ENCODE results near the gene DLGAP4.
"Not testable (repeated sequence)": the region's sequence is repeated elsewhere in the genome, so short reads cannot be mapped to it uniquely, and the experiment has no call there.

DLGAP4 gene

GRCh38 chr20:36564726-36565121 lies 258.6 kb downstream of the DLGAP4 start:
- H3K36me3 ChIP-seq (ENCODE audit: control insufficient read depth in 1 of 2, insufficient read depth in 2 of 2, low read depth in 1 of 2, low read length in 2 of 2); H3K23ac ChIP-seq (ENCODE audit: low read length in 2 of 2); H2AFZ ChIP-seq (ENCODE audit: low read depth, low read length); H3K4me1 ChIP-seq (ENCODE audit: control insufficient read depth, insufficient read depth, low read depth, low read length); H3K9ac ChIP-seq (ENCODE audit: low read length); H3K4me3 ChIP-seq (ENCODE audit: insufficient read depth in 1 of 2, low read depth in 1 of 2, low read length in 2 of 2); H4K91ac ChIP-seq (ENCODE audit: low read length); H3K18ac ChIP-seq (ENCODE audit: low read depth in 1 of 2, low read length in 2 of 2); H2BK12ac ChIP-seq (ENCODE audit: low read length in 2 of 2); H3K4ac ChIP-seq (ENCODE audit: low read depth in 1 of 2, low read length in 2 of 2); H2BK15ac ChIP-seq (ENCODE audit: low read depth, poor library complexity, severe bottlenecking); H3K4me2 ChIP-seq (ENCODE audit: low read length, poor library complexity, severe bottlenecking); H2AK5ac ChIP-seq (ENCODE audit: low read length, severe bottlenecking); H3K27me3 ChIP-seq (ENCODE audit: control insufficient read depth in 1 of 2, insufficient read depth in 1 of 2, low read length in 2 of 2); H3K79me1 ChIP-seq (replicated peaks; ENCODE audit: low read length, poor library complexity, severe bottlenecking); H3K14ac ChIP-seq (ENCODE audit: low read length in 2 of 2); H2BK120ac ChIP-seq (ENCODE audit: low read depth, low read length); H4K8ac ChIP-seq (ENCODE audit: low read length); H3K27ac ChIP-seq (ENCODE audit: low read length, poor library complexity, severe bottlenecking); DNase-seq; H2BK5ac ChIP-seq (ENCODE audit: low read depth, low read length, poor library complexity, severe bottlenecking): not testable (repeated sequence)
- H3K9me3 ChIP-seq (ENCODE audit: control insufficient read depth, low read length) = peaks cover 21% of the 10 kb centered on the region
- 90% methylated on average over 6 of the region's 6 CpGs for WGBS

GRCh38 chr20:36565520-36565919 lies 259.4 kb downstream of the DLGAP4 start:
- no peak overlapping the region for H2BK5ac ChIP-seq (ENCODE audit: low read depth, low read length, poor library complexity, severe bottlenecking)
- no peak overlapping the region for H2BK120ac ChIP-seq (ENCODE audit: low read depth, low read length)
- no peak overlapping the region for H3K23ac ChIP-seq (ENCODE audit: low read length in 2 of 2)
- no peak overlapping the region for H3K18ac ChIP-seq (ENCODE audit: low read depth in 1 of 2, low read length in 2 of 2)
- WGBS = 97% methylated on average over 2 of the region's 3 CpGs
- H3K4me1 ChIP-seq (ENCODE audit: control insufficient read depth, insufficient read depth, low read depth, low read length) = peaks cover 3% of the 10 kb centered on the region
- H3K9ac ChIP-seq (ENCODE audit: low read length) = no peak overlapping the region
- no peak overlapping the region for H2AK5ac ChIP-seq (ENCODE audit: low read length, severe bottlenecking)
- no peak for DNase-seq
- H3K4me2 ChIP-seq (ENCODE audit: low read length, poor library complexity, severe bottlenecking) = no peak overlapping the region
- H2AFZ ChIP-seq (ENCODE audit: low read depth, low read length) = no peak overlapping the region
- H4K91ac ChIP-seq (ENCODE audit: low read length) = no peak overlapping the region
- no peak overlapping the region for H2BK15ac ChIP-seq (ENCODE audit: low read depth, poor library complexity, severe bottlenecking)
- no peak overlapping the region for H4K8ac ChIP-seq (ENCODE audit: low read length)
- H3K79me1 ChIP-seq (replicated peaks; ENCODE audit: low read length, poor library complexity, severe bottlenecking) = peaks cover 3% of the 10 kb centered on the region
- H3K4me3 ChIP-seq (ENCODE audit: insufficient read depth in 1 of 2, low read depth in 1 of 2, low read length in 2 of 2) = no peak overlapping the region
- H3K14ac ChIP-seq (ENCODE audit: low read length in 2 of 2) = no peak overlapping the region
- no peaks in the 10 kb centered on the region for H3K36me3 ChIP-seq (ENCODE audit: control insufficient read depth in 1 of 2, insufficient read depth in 2 of 2, low read depth in 1 of 2, low read length in 2 of 2)
- H2BK12ac ChIP-seq (ENCODE audit: low read length in 2 of 2) = no peak overlapping the region
- H3K4ac ChIP-seq (ENCODE audit: low read depth in 1 of 2, low read length in 2 of 2) = no peak overlapping the region
- peaks cover 0 to 9% of the 10 kb centered on the region in 2 experiments for H3K27me3 ChIP-seq (ENCODE audit: control insufficient read depth in 1 of 2, insufficient read depth in 1 of 2, low read length in 2 of 2)
- no peak overlapping the region for H3K27ac ChIP-seq (ENCODE audit: low read length, poor library complexity, severe bottlenecking)
- peaks cover 21% of the 10 kb centered on the region for H3K9me3 ChIP-seq (ENCODE audit: control insufficient read depth, low read length)

- no peaks in the 10 kb centered on the region for H3K36me3 ChIP-seq (ENCODE audit: control insufficient read depth in 1 of 2, insufficient read depth in 2 of 2, low read depth in 1 of 2, low read length in 2 of 2)
- 60% methylated on average over 7 of the region's 7 CpGs for WGBS
- peaks cover 18% of the 10 kb centered on the region for H3K4me1 ChIP-seq (ENCODE audit: control insufficient read depth, insufficient read depth, low read depth, low read length)
- no peak overlapping the region for H2BK5ac ChIP-seq (ENCODE audit: low read depth, low read length, poor library complexity, severe bottlenecking)
- no peak overlapping the region for H3K4ac ChIP-seq (ENCODE audit: low read depth in 1 of 2, low read length in 2 of 2)
- H3K4me2 ChIP-seq (ENCODE audit: low read length, poor library complexity, severe bottlenecking) = no peak overlapping the region
- no peak overlapping the region for H2BK12ac ChIP-seq (ENCODE audit: low read length in 2 of 2)
- H3K79me1 ChIP-seq (replicated peaks; ENCODE audit: low read length, poor library complexity, severe bottlenecking) = peaks cover 2% of the 10 kb centered on the region
- no peak overlapping the region for H3K14ac ChIP-seq (ENCODE audit: low read length in 2 of 2)
- no peak overlapping the region for H3K23ac ChIP-seq (ENCODE audit: low read length in 2 of 2)
- H3K9me3 ChIP-seq (ENCODE audit: control insufficient read depth, low read length) = peaks cover 9% of the 10 kb centered on the region
- H2BK120ac ChIP-seq (ENCODE audit: low read depth, low read length) = no peak overlapping the region
- no peaks in the 10 kb centered on the region for H3K27me3 ChIP-seq (ENCODE audit: control insufficient read depth in 1 of 2, insufficient read depth in 1 of 2, low read length in 2 of 2)
- H4K91ac ChIP-seq (ENCODE audit: low read length) = no peak overlapping the region
- no peak overlapping the region for H3K27ac ChIP-seq (ENCODE audit: low read length, poor library complexity, severe bottlenecking)
- no peak overlapping the region for H2AFZ ChIP-seq (ENCODE audit: low read depth, low read length)
- no peak overlapping the region for H2BK15ac ChIP-seq (ENCODE audit: low read depth, poor library complexity, severe bottlenecking)
- H3K9ac ChIP-seq (ENCODE audit: low read length) = no peak overlapping the region
- no peak overlapping the region for H4K8ac ChIP-seq (ENCODE audit: low read length)
- H2AK5ac ChIP-seq (ENCODE audit: low read length, severe bottlenecking) = peak overlapping the region; percentile 71
- no peak overlapping the region for H3K4me3 ChIP-seq (ENCODE audit: insufficient read depth in 1 of 2, low read depth in 1 of 2, low read length in 2 of 2)
- H3K18ac ChIP-seq (ENCODE audit: low read depth in 1 of 2, low read length in 2 of 2) = peak overlapping the region in 1 of 2 experiments; percentile 73
- peak; percentile 51 for DNase-seq
Measured at GRCh38 chr20:36569847-36570429, 263.8 kb downstream of the DLGAP4 start.

- no peak overlapping the region for H4K91ac ChIP-seq (ENCODE audit: low read length)
- no peak overlapping the region for H3K9ac ChIP-seq (ENCODE audit: low read length)
- no peaks in the 10 kb centered on the region for H3K9me3 ChIP-seq (ENCODE audit: control insufficient read depth, low read length)
- H3K4me3 ChIP-seq (ENCODE audit: insufficient read depth in 1 of 2, low read depth in 1 of 2, low read length in 2 of 2) = no peak overlapping the region
- peak overlapping the region; percentile 99 for H4K8ac ChIP-seq (ENCODE audit: low read length)
- peak overlapping the region; percentile 81 for H2AK5ac ChIP-seq (ENCODE audit: low read length, severe bottlenecking)
- peak overlapping the region; percentile 31 to 63 for H2BK12ac ChIP-seq (ENCODE audit: low read length in 2 of 2)
- H3K27ac ChIP-seq (ENCODE audit: low read length, poor library complexity, severe bottlenecking) = peak overlapping the region; percentile 72
- no peak overlapping the region for H2BK5ac ChIP-seq (ENCODE audit: low read depth, low read length, poor library complexity, severe bottlenecking)
- peak; percentile 19 for DNase-seq
- peak overlapping the region; percentile 54 for H2BK15ac ChIP-seq (ENCODE audit: low read depth, poor library complexity, severe bottlenecking)
- H3K36me3 ChIP-seq (ENCODE audit: control insufficient read depth in 1 of 2, insufficient read depth in 2 of 2, low read depth in 1 of 2, low read length in 2 of 2) = no peaks in the 10 kb centered on the region
- H3K18ac ChIP-seq (ENCODE audit: low read depth in 1 of 2, low read length in 2 of 2) = peak overlapping the region; percentile 49 to 96
- no peaks in the 10 kb centered on the region for H3K27me3 ChIP-seq (ENCODE audit: control insufficient read depth in 1 of 2, insufficient read depth in 1 of 2, low read length in 2 of 2)
- WGBS = 35% methylated on average over 17 of the region's 17 CpGs
- peak overlapping the region; percentile 76 for H3K4me2 ChIP-seq (ENCODE audit: low read length, poor library complexity, severe bottlenecking)
- peak overlapping the region; percentile 15 for H2AFZ ChIP-seq (ENCODE audit: low read depth, low read length)
- peak overlapping the region in 1 of 2 experiments; percentile 56 for H3K4ac ChIP-seq (ENCODE audit: low read depth in 1 of 2, low read length in 2 of 2)
- H3K23ac ChIP-seq (ENCODE audit: low read length in 2 of 2) = no peak overlapping the region
- no peak overlapping the region for H2BK120ac ChIP-seq (ENCODE audit: low read depth, low read length)
- H3K4me1 ChIP-seq (ENCODE audit: control insufficient read depth, insufficient read depth, low read depth, low read length) = peaks cover 26% of the 10 kb centered on the region
- no peak overlapping the region for H3K14ac ChIP-seq (ENCODE audit: low read length in 2 of 2)
- H3K79me1 ChIP-seq (replicated peaks; ENCODE audit: low read length, poor library complexity, severe bottlenecking) = no peaks in the 10 kb centered on the region
Measured at GRCh38 chr20:36571564-36572504, 265.7 kb downstream of the DLGAP4 start.
